Measurements from ENCODE around the gene PIK3C3.
A peak's percentile ranks its signal among the peaks of the same experiment; 100 is the strongest.

PIK3C3 gene

GRCh38 chr18:41954827-41955613 is at the start of gene PIK3C3:
Gene PIK3C3 (plus strand): TSS chr18:41955234. CDS start chr18:41955292, 58 bp downstream.
- DNase-seq (ENCODE audit: low spot score), result peak; percentile 96

GRCh38 chr18:41905786-41906527 is 49.1 kb upstream of the PIK3C3 start:
- no peak for DNase-seq (ENCODE audit: low spot score)

GRCh38 chr18:41906528-41907146 is 48.4 kb upstream of the PIK3C3 start:
- peak; percentile 40 for DNase-seq (ENCODE audit: low spot score)

- DNase-seq (ENCODE audit: low spot score), result no peak
Observed at GRCh38 chr18:41917181-41917580, 37.9 kb upstream of the PIK3C3 start.

- DNase-seq (ENCODE audit: low spot score), result no peak
Observed at GRCh38 chr18:41921770-41922169, 33.3 kb upstream of the PIK3C3 start.

- DNase-seq (ENCODE audit: low spot score), result no peak
Observed at GRCh38 chr18:41922176-41922575, 32.9 kb upstream of the PIK3C3 start.

GRCh38 chr18:41922841-41923240 is 32.2 kb upstream of the PIK3C3 start:
- DNase-seq (ENCODE audit: low spot score), result no peak

- DNase-seq (ENCODE audit: low spot score), result no peak
Observed at GRCh38 chr18:41923446-41923845, 31.6 kb upstream of the PIK3C3 start.

- no peak for DNase-seq (ENCODE audit: low spot score)
Observed at GRCh38 chr18:41928581-41928980, 26.5 kb upstream of the PIK3C3 start.

- no peak for DNase-seq (ENCODE audit: low spot score)
Observed at GRCh38 chr18:41932899-41933298, 22.1 kb upstream of the PIK3C3 start.

- no peak for DNase-seq (ENCODE audit: low spot score)
Observed at GRCh38 chr18:41933778-41934177, 21.3 kb upstream of the PIK3C3 start.

- no peak for DNase-seq (ENCODE audit: low spot score)
Observed at GRCh38 chr18:41936471-41937134, 18.4 kb upstream of the PIK3C3 start.

- no peak for DNase-seq (ENCODE audit: low spot score)
Observed at GRCh38 chr18:41938445-41938844, 16.6 kb upstream of the PIK3C3 start.

GRCh38 chr18:41939326-41939725 is 15.7 kb upstream of the PIK3C3 start:
- no peak for DNase-seq (ENCODE audit: low spot score)

- DNase-seq (ENCODE audit: low spot score), result no peak
Observed at GRCh38 chr18:41940506-41941215, 14.4 kb upstream of the PIK3C3 start.

GRCh38 chr18:41942254-41942653 is 12.8 kb upstream of the PIK3C3 start:
- DNase-seq (ENCODE audit: low spot score), result no peak

GRCh38 chr18:41948544-41949110 is 6.4 kb upstream of the PIK3C3 start:
- DNase-seq (ENCODE audit: low spot score), result no peak

GRCh38 chr18:41949206-41949920 is 5.7 kb upstream of the PIK3C3 start:
- DNase-seq (ENCODE audit: low spot score), result no peak

- DNase-seq (ENCODE audit: low spot score), result no peak
Observed at GRCh38 chr18:41955688-41956087, 654 bp downstream of the PIK3C3 start.

GRCh38 chr18:41959045-41959444 is 4.0 kb downstream of the PIK3C3 start:
- no peak for DNase-seq (ENCODE audit: low spot score)

Measured in globus pallidus (tissue), 1 donor.